ENCODE measurements around the gene RNF126.
"Not testable (repeated sequence)": the region's sequence is repeated elsewhere in the genome, so short reads cannot be mapped to it uniquely, and the experiment has no call there.

The RNF126 gene

DNA sequence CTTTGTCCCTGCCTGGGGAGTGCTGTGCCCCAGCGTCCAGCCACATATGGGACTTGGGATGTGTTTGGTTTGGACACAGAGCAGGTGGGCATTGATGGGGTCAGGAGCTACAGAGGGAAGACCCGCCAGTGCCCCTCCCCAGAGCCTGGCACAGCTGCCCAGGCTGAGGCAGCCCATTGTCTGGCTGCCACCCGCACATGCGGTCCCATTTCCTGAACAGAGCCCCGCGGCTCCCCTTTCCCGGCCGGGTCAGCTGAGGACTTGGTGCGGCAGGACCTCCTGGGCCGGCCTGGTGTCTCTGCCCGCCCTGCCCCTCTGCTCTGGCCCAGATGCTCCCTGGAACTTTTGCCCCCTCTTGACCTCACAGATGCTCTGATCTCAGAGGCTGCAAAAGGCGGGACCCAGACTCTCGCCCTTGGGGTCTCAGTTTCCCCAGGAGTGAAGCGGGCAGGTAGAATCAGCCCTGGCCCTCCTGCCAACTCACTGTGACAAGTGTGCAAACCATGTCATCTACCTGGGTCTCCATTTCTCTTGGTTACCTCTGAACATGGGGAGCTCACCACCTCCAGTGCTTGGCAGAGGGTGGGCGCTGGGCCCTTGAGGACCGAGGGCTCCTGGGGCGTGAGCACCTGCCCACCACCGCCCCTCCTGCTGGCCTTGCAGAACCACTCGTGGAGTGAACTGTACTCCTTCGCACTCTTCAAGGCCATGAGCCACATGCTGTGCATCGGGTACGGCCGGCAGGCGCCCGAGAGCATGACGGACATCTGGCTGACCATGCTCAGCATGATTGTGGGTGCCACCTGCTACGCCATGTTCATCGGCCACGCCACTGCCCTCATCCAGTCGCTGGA, 55.5 kb downstream of the RNF126 start:
- TF ChIP-seq EZH2 (IDR thresholded peaks at IDR 0.05; ENCODE audit: borderline replicate concordance, low read length) = no peak
- TF ChIP-seq, protein P1, sequence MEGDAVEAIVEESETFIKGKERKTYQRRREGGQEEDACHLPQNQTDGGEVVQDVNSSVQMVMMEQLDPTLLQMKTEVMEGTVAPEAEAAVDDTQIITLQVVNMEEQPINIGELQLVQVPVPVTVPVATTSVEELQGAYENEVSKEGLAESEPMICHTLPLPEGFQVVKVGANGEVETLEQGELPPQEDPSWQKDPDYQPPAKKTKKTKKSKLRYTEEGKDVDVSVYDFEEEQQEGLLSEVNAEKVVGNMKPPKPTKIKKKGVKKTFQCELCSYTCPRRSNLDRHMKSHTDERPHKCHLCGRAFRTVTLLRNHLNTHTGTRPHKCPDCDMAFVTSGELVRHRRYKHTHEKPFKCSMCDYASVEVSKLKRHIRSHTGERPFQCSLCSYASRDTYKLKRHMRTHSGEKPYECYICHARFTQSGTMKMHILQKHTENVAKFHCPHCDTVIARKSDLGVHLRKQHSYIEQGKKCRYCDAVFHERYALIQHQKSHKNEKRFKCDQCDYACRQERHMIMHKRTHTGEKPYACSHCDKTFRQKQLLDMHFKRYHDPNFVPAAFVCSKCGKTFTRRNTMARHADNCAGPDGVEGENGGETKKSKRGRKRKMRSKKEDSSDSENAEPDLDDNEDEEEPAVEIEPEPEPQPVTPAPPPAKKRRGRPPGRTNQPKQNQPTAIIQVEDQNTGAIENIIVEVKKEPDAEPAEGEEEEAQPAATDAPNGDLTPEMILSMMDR (IDR thresholded peaks at IDR 0.05; ENCODE audit: low read length) = no peak
- H3K9me2 ChIP-seq (ENCODE audit: low read depth, low read length) = no peaks in the 10 kb centered on the region
- H3K27ac ChIP-seq (ENCODE audit: low read depth, low read length, poor library complexity, severe bottlenecking) = no peak overlapping the region
- no peaks in the 10 kb centered on the region for H3K79me2 ChIP-seq (ENCODE audit: insufficient read depth, low read length)
- H3F3A ChIP-seq (ENCODE audit: insufficient read depth, low read length) = no peaks in the 10 kb centered on the region
- no peak overlapping the region for H3K9ac ChIP-seq (ENCODE audit: low read length)
- H3K27me3 ChIP-seq (ENCODE audit: insufficient read depth, low read length) = no peaks in the 10 kb centered on the region
- no peak overlapping the region for H3K4me3 ChIP-seq (ENCODE audit: low read depth, low read length, poor library complexity, severe bottlenecking)
- H2AFZ ChIP-seq (ENCODE audit: low read length) = no peak overlapping the region
- no peak overlapping the region for H3K4me2 ChIP-seq (ENCODE audit: low read length)
- H3K4me1 ChIP-seq (ENCODE audit: insufficient read depth, low read length, severe bottlenecking) = peaks cover 33% of the 10 kb centered on the region
- no peaks in the 10 kb centered on the region for H3K9me3 ChIP-seq (ENCODE audit: low read length)
- H4K20me1 ChIP-seq (ENCODE audit: insufficient read depth, low read length) = no peaks in the 10 kb centered on the region
- H3K36me3 ChIP-seq (ENCODE audit: insufficient read depth, low read length) = no peaks in the 10 kb centered on the region

- Histone ChIP-seq H3K4me2 (ENCODE audit: low read length) (peak overlapping the region; percentile 56), H3K4me3 (ENCODE audit: low read depth, low read length, poor library complexity, severe bottlenecking) (peak overlapping the region; percentile 51), H3K27ac (ENCODE audit: low read depth, low read length, poor library complexity, severe bottlenecking) (peak overlapping the region; percentile 82), H3K9ac (ENCODE audit: low read length) (peak overlapping the region; percentile 43; the same call in 1 of the 2 replicates), H3K4me1 (ENCODE audit: insufficient read depth, low read length, severe bottlenecking) (peaks cover 19% of the 10 kb centered on the region)
- H3K9me3 ChIP-seq (ENCODE audit: low read length); H4K20me1 ChIP-seq (ENCODE audit: insufficient read depth, low read length); H3K36me3 ChIP-seq (ENCODE audit: insufficient read depth, low read length); H3F3A ChIP-seq (ENCODE audit: insufficient read depth, low read length); H3K9me2 ChIP-seq (ENCODE audit: low read depth, low read length); H3K79me2 ChIP-seq (ENCODE audit: insufficient read depth, low read length); H2AFZ ChIP-seq (ENCODE audit: low read length); H3K27me3 ChIP-seq (ENCODE audit: insufficient read depth, low read length): not testable (repeated sequence)
- TF ChIP-seq, protein P1 (IDR thresholded peaks at IDR 0.05; ENCODE audit: low read length) = peak; percentile 97
These were observed 57.7 kb downstream of the RNF126 start for GRCh38 chr19:605061-605971.

DNA sequence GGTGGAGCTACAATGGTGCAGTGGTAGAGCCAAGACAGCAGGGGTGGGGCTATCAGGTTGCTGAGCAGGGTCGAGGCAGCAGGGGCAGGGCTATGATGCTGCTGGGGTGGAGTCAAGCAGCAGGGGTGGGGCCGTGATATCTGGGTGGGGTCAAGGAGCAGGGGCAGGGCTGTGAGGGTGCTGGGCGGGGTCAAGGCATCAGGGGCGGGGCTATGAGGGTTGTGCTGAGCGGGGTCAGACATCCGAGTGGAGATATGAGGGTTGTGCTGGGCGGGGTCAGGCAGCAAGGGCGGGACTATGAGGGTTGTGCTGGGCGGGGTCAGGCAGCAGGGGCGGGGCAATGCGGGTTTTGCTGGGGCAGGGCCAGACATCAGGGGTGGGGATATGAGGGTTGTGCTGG, 58.7 kb downstream of the RNF126 start:
- Histone ChIP-seq H3K9me3 (ENCODE audit: low read length) (no peaks in the 10 kb centered on the region), H4K20me1 (ENCODE audit: insufficient read depth, low read length) (no peaks in the 10 kb centered on the region), H3K27ac (ENCODE audit: low read depth, low read length, poor library complexity, severe bottlenecking) (no peak overlapping the region), H3K9me2 (ENCODE audit: low read depth, low read length) (no peaks in the 10 kb centered on the region), H2AFZ (ENCODE audit: low read length) (no peak overlapping the region), H3F3A (ENCODE audit: insufficient read depth, low read length) (no peaks in the 10 kb centered on the region), H3K4me2 (ENCODE audit: low read length) (no peak overlapping the region), H3K79me2 (ENCODE audit: insufficient read depth, low read length) (no peaks in the 10 kb centered on the region), H3K4me1 (ENCODE audit: insufficient read depth, low read length, severe bottlenecking) (peaks cover 10% of the 10 kb centered on the region), H3K27me3 (ENCODE audit: insufficient read depth, low read length) (no peaks in the 10 kb centered on the region), H3K4me3 (ENCODE audit: low read depth, low read length, poor library complexity, severe bottlenecking) (no peak overlapping the region), H3K9ac (ENCODE audit: low read length) (no peak overlapping the region), H3K36me3 (ENCODE audit: insufficient read depth, low read length) (no peaks in the 10 kb centered on the region)
- no peak for TF ChIP-seq EZH2 (IDR thresholded peaks at IDR 0.05; ENCODE audit: borderline replicate concordance, low read length)
- TF ChIP-seq, protein P1 (IDR thresholded peaks at IDR 0.05; ENCODE audit: low read length) = no peak

- not testable (repeated sequence) for H3K9ac ChIP-seq (ENCODE audit: low read length); H3K27ac ChIP-seq (ENCODE audit: low read depth, low read length, poor library complexity, severe bottlenecking); H3K27me3 ChIP-seq (ENCODE audit: insufficient read depth, low read length); H2AFZ ChIP-seq (ENCODE audit: low read length); H3F3A ChIP-seq (ENCODE audit: insufficient read depth, low read length); H4K20me1 ChIP-seq (ENCODE audit: insufficient read depth, low read length); H3K36me3 ChIP-seq (ENCODE audit: insufficient read depth, low read length); H3K79me2 ChIP-seq (ENCODE audit: insufficient read depth, low read length); H3K9me3 ChIP-seq (ENCODE audit: low read length); H3K9me2 ChIP-seq (ENCODE audit: low read depth, low read length); H3K4me3 ChIP-seq (ENCODE audit: low read depth, low read length, poor library complexity, severe bottlenecking); H3K4me2 ChIP-seq (ENCODE audit: low read length); H3K4me1 ChIP-seq (ENCODE audit: insufficient read depth, low read length, severe bottlenecking)
These were observed 59.2 kb downstream of the RNF126 start for GRCh38 chr19:603779-604178.

DNA sequence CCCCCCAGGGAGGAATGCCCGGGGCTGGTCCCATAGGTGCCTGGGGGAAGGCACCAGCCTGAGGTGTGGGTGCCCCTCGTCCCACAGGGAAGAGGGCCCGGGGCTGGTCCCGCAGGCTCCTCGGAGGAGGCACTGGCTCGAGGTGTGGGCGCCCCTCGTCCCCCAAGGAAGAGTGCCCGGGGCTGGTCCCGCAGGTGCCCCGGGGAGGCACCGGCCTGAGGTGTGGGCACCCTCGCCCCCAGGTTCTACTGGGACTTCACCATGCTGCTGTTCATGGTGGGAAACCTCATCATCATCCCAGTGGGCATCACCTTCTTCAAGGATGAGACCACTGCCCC, 59.7 kb downstream of the RNF126 start:
- H3K4me2 ChIP-seq (ENCODE audit: low read length); H4K20me1 ChIP-seq (ENCODE audit: insufficient read depth, low read length); H3K9ac ChIP-seq (ENCODE audit: low read length); H3K27ac ChIP-seq (ENCODE audit: low read depth, low read length, poor library complexity, severe bottlenecking); H3K4me3 ChIP-seq (ENCODE audit: low read depth, low read length, poor library complexity, severe bottlenecking); H3K4me1 ChIP-seq (ENCODE audit: insufficient read depth, low read length, severe bottlenecking); H3K27me3 ChIP-seq (ENCODE audit: insufficient read depth, low read length); H3K9me2 ChIP-seq (ENCODE audit: low read depth, low read length); H3F3A ChIP-seq (ENCODE audit: insufficient read depth, low read length); H3K9me3 ChIP-seq (ENCODE audit: low read length); H3K36me3 ChIP-seq (ENCODE audit: insufficient read depth, low read length); H2AFZ ChIP-seq (ENCODE audit: low read length); H3K79me2 ChIP-seq (ENCODE audit: insufficient read depth, low read length): not testable (repeated sequence)
